Measurements from ENCODE around the gene SLIT3.

DNA sequence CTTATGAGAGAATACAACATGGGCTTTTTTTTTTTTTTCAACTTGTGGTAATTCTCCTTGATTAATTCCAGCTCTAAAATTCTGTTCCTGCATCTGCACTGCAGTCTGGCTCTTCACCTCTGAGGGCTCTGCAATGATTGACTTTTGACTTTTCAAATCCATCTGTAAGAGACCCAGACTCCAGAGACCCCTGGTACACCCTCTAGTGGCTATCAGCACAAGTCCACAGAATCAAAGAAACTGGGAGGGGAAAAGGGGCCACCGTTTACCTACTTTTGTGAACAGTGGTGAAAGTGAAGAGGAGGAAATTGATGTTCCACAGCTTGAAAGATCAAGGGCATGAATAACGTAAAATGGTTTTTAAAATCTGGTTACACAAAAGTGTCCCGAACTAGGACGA, 151.6 kb downstream of the SLIT3 start:
- no peak for TF ChIP-seq POLR2A (IDR thresholded peaks at IDR 0.05; ENCODE audit: extremely low read depth, insufficient read length)
- TF ChIP-seq, protein P1, sequence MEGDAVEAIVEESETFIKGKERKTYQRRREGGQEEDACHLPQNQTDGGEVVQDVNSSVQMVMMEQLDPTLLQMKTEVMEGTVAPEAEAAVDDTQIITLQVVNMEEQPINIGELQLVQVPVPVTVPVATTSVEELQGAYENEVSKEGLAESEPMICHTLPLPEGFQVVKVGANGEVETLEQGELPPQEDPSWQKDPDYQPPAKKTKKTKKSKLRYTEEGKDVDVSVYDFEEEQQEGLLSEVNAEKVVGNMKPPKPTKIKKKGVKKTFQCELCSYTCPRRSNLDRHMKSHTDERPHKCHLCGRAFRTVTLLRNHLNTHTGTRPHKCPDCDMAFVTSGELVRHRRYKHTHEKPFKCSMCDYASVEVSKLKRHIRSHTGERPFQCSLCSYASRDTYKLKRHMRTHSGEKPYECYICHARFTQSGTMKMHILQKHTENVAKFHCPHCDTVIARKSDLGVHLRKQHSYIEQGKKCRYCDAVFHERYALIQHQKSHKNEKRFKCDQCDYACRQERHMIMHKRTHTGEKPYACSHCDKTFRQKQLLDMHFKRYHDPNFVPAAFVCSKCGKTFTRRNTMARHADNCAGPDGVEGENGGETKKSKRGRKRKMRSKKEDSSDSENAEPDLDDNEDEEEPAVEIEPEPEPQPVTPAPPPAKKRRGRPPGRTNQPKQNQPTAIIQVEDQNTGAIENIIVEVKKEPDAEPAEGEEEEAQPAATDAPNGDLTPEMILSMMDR (IDR thresholded peaks at IDR 0.05; ENCODE audit: low read depth, low read length) = peak; percentile 32

Measured in NB4 (cell line).